Adrenal gland (tissue), 12 donors: Measurements from ENCODE around the gene ECSCR. TPM values are rescaled to one million over a fixed set of nuclear protein-coding genes. Genes with fewer than 3 reads are reported as not detected.

ENCODE experiments used
- DNase-seq, 7 donors: peaks; one replicate each; pipeline ENCODE4 v3.0.0-alpha.2; 2019 to 2020
- H3K27ac ChIP-seq, 5 donors: fragments of 200-600 bp; sonication (generic) in 4 of 5; 1 replicate in 3 of 5; 2 replicates in 2 of 5; pipeline versions ENCODE4 v1.5.1 to v1.8.0; 2016 to 2020; ENCODE audit warnings: mild to moderate bottlenecking in 1 of 5
- H3K27me3 ChIP-seq: fragments of 200-600 bp; 2 replicates; pipeline ENCODE4 v1.8.0; 2021
- H3K36me3 ChIP-seq, 2 donors: fragments of 200-600 bp; replicated peaks in 1 of 2; 1 replicate in 1 of 2; 2 replicates in 1 of 2; pipeline versions ENCODE4 v1.5.1 to v1.8.0; 2018 to 2022
- H3K4me1 ChIP-seq, 2 donors: fragments of 200-600 bp; replicated peaks in 1 of 2; 1 replicate in 1 of 2; 2 replicates in 1 of 2; pipeline versions ENCODE4 v1.5.1 to v1.8.0; 2018 to 2021
- H3K4me3 ChIP-seq, 4 donors: fragments of 200-600 bp; sonication (generic) in 3 of 4; one replicate each; pipeline ENCODE4 v1.5.1; 2016 to 2018
- H3K9me3 ChIP-seq, 3 donors: fragments of 200-600 bp; sonication (generic) in 1 of 3; replicated peaks in 1 of 3; 1 replicate in 2 of 3; 2 replicates in 1 of 3; pipeline versions ENCODE4 v1.5.1 to v1.8.0; 2016 to 2021
- CTCF ChIP-seq, 6 experiments: fragments of 450-650 bp in 4 of 6; fragments of 200-600 bp in 2 of 6; sonication (generic) in 1 of 6; IDR thresholded peaks; 1 replicate in 5 of 6; 2 replicates in 1 of 6; pipeline versions ENCODE4 v1.5.1 to v1.8.0; 2016 to 2021; ENCODE audit warnings: antibody characterized with exemption in 6 of 6, mild to moderate bottlenecking in 2 of 6, moderate library complexity in 1 of 6
- POLR2A ChIP-seq, 2 donors: fragments of 450-650 bp; IDR thresholded peaks; one replicate each; pipeline ENCODE4 v1.6.1; 2017; ENCODE audit warnings: antibody characterized with exemption in 2 of 2, mild to moderate bottlenecking in 2 of 2, moderate library complexity in 1 of 2
- WGBS, 4 donors: extraction: QIAGEN DNeasy Blood & Tissue Kit in 2 of 4; methylation state at CpG; one replicate each; pipeline versions ENCODE4 v1.1.5 to v1.1.7; 2013 to 2017; 5-methylcytosine and 5-hydroxymethylcytosine counted together
- intact Hi-C, 2 donors: fragments of 100-400 bp; cut with DNase I; formaldehyde crosslinking; loops; one replicate each; pipeline versions ENCODE4 v1.14.1 to v1.15.0; 2022 to 2023
- polyA plus RNA-seq, 3 donors: library from polyadenylated mRNA; stranded (reverse); fragments of 200-250 nt in 2 of 3; fragments of 350-450 nt in 1 of 3; fragmentation: Illumina TruSeq in 1 of 3; extraction: RNeasy Lipid Tissue Mini Kit (QIAGEN cat#74804) in 1 of 3; gene quantifications; one replicate each; pipeline ENCODE4 v1.2.3, GENCODE V29; 2013 to 2014
- total RNA-seq, 9 donors: library from RNA; depleted of rRNA in 4 of 9; stranded (reverse); fragments of >200 nt in 4 of 9; fragments of 120-200 nt in 1 of 9; fragmentation: NEBNext Ultra II Directional in 1 of 9; extraction: Animal tissue kit (Norgen Biotek cat#: 25700) in 1 of 9; gene quantifications; one replicate each; pipeline versions ENCODE4 v1.1.0 to v1.2.4, GENCODE V29; 2013 to 2023
- donor health status: healthy with polysubstance abuse.
- donor health status: Bipolar disorder and iron deficiency.
- donor health status: DM: yes; HTN: yes; CAD: no.
- donor health status: DM: no; HTN: no; CAD: no.
- donor health status: DM: no; HTN: no; CAD: no.
- donor health status: DM: yes; HTN: yes; CAD: no.

Gene ECSCR
- total and polyA plus RNA-seq, 12 donors: 4.6 to 24.8 (median 11.5) TPM

GRCh38 chr5:139417214-139417613 lies 45.3 kb downstream of the ECSCR start:
- DNase-seq: peak in 2 of 7 donors; percentile 54 to 55
- Histone ChIP-seq H3K9me3 (no peaks in the 10 kb centered on the region), H3K36me3 (peaks cover 0 to 19% of the 10 kb centered on the region in 2 donors), H3K27ac (peak overlapping the region in 1 of 5 donors; percentile 19), H3K4me3 (no peak overlapping the region), H3K27me3 (no peaks in the 10 kb centered on the region), H3K4me1 (peaks cover 21 to 39% of the 10 kb centered on the region in 2 donors)
- no peak for TF ChIP-seq POLR2A (IDR thresholded peaks at IDR 0.05)
- TF ChIP-seq CTCF (IDR thresholded peaks at IDR 0.05): no peak
- intact Hi-C loops: no loop called here
- 30 to 43% (median 38%) methylated on average over 4 of the region's 4 CpGs for WGBS, 4 donors

- TF ChIP-seq POLR2A (IDR thresholded peaks at IDR 0.05) (no peak), CTCF (IDR thresholded peaks at IDR 0.05) (no peak)
- Histone ChIP-seq H3K36me3 (peaks cover 0 to 19% of the 10 kb centered on the region in 2 donors), H3K27me3 (no peaks in the 10 kb centered on the region), H3K9me3 (no peaks in the 10 kb centered on the region), H3K27ac (peak overlapping the region in 2 of 5 donors; percentile 24 to 82), H3K4me1 (peaks cover 21 to 39% of the 10 kb centered on the region in 2 donors), H3K4me3 (no peak overlapping the region)
- 85 to 91% (median 88%) methylated on average over 9 of the region's 9 CpGs for WGBS, 4 donors
- DNase-seq: peak in 1 of 7 donors; percentile 46
- intact Hi-C loops: no loop called here
These were observed 45.9 kb downstream of the ECSCR start for GRCh38 chr5:139416651-139417050.

- Histone ChIP-seq H3K4me1 (peaks cover 21 to 39% of the 10 kb centered on the region in 2 donors), H3K36me3 (peaks cover 0 to 15% of the 10 kb centered on the region in 2 donors), H3K9me3 (no peaks in the 10 kb centered on the region), H3K4me3 (no peak overlapping the region), H3K27me3 (no peaks in the 10 kb centered on the region), H3K27ac (peak overlapping the region; percentile 17 to 87 (median 62))
- intact Hi-C loops: no loop called here
- DNase-seq: no peak
- TF ChIP-seq POLR2A (IDR thresholded peaks at IDR 0.05) (no peak), CTCF (IDR thresholded peaks at IDR 0.05) (no peak)
These were observed 46.7 kb downstream of the ECSCR start for GRCh38 chr5:139415869-139416268.

- Histone ChIP-seq H3K9me3 (no peaks in the 10 kb centered on the region), H3K27me3 (no peaks in the 10 kb centered on the region), H3K36me3 (peaks cover 0 to 15% of the 10 kb centered on the region in 2 donors), H3K4me1 (peaks cover 21 to 39% of the 10 kb centered on the region in 2 donors), H3K4me3 (no peak overlapping the region), H3K27ac (peak overlapping the region; percentile 17 to 87 (median 62))
- 28 to 50% (median 43%) methylated on average over 4 to 8 of the region's 8 CpGs for WGBS, 4 donors
- intact Hi-C loops: no loop called here
- DNase-seq: peak in 2 of 7 donors; percentile 38 to 57
- TF ChIP-seq POLR2A (IDR thresholded peaks at IDR 0.05) (no peak), CTCF (IDR thresholded peaks at IDR 0.05) (no peak)
These were observed 47.2 kb downstream of the ECSCR start for GRCh38 chr5:139415221-139415861.
